GM12878 (cell line): Measurements from ENCODE around the gene CNMD. TPM values are rescaled to one million over a fixed set of nuclear protein-coding genes. Genes with fewer than 3 reads are reported as not detected.

ENCODE experiments used
- ATAC-seq: fragments of 200-7000 bp; cut with Tn5 transposase; 3 replicates; pipeline ENCODE4 v1.9.1; 2020; ENCODE audit warnings: mild to moderate bottlenecking, moderate library complexity
- BruUV-seq: library from RNA; stranded (reverse); fragments of 400-500 nt; replicated peaks from 2 replicates; lab custom pipeline; 2021; lab: Mats Ljungman, UMichigan
- CTCF ChIA-PET: fragments of 300-600 bp; sonication (Branson Sonifier 250); formaldehyde crosslinking; extraction: SDS; loops from one replicate; lab custom pipeline; 2021; ENCODE audit warnings: inconsistent platforms; lab: Yijun Ruan, JAX
- POLR2A ChIA-PET: fragments of 350-600 bp; formaldehyde crosslinking; extraction: SDS; loops from one replicate; lab custom pipeline; 2021; ENCODE audit warnings: inconsistent platforms; lab: Charles Lee
- RAD21 ChIA-PET: fragments of 300-600 bp; sonication (Branson Sonifier 250); formaldehyde crosslinking; loops from one replicate; lab custom pipeline; 2023; ENCODE audit warnings: antibody characterized with exemption; ENCODE audit not compliant: unreplicated experiment; lab: Charles Lee
- SMC1A ChIA-PET: fragments of 300-600 bp; sonication (Branson Sonifier 250); formaldehyde crosslinking; loops from one replicate; lab custom pipeline; 2023; ENCODE audit not compliant: unreplicated experiment, uncharacterized antibody; lab: Charles Lee
- DNase-seq: peaks from one replicate; pipeline ENCODE4 v3.0.0-alpha.2; 2011; ENCODE audit warnings: low read depth, low spot score
- FAIRE-seq: peaks from 3 replicates; lab custom pipeline; 2011; peaks lifted over from hg19 to GRCh38; lab: Jason Lieb, UNC
- H2AFZ ChIP-seq: 2 replicates; pipeline ENCODE4 v1.6.0; 2011; ENCODE audit warnings: low read depth, low read length, control low read depth; ENCODE audit not compliant: control insufficient read depth
- H3K27ac ChIP-seq: 2 replicates; pipeline ENCODE4 v1.5.1; 2011; ENCODE audit warnings: control low read depth; ENCODE audit not compliant: control insufficient read depth, insufficient read depth
- H3K27me3 ChIP-seq, 2 experiments: replicated peaks in 1 of 2; 2 replicates each; pipeline versions ENCODE4 v1.6.0 to v1.6.1; 2011; ENCODE audit warnings: low read length in 1 of 2; ENCODE audit not compliant: control insufficient read depth in 2 of 2, insufficient read depth in 2 of 2
- H3K36me3 ChIP-seq, 2 experiments: 2 replicates each; pipeline ENCODE4 v1.5.1; 2011; ENCODE audit warnings: low read length in 1 of 2; ENCODE audit not compliant: control insufficient read depth in 2 of 2, insufficient read depth in 2 of 2
- H3K4me1 ChIP-seq: 2 replicates; pipeline ENCODE4 v1.6.1; 2011; ENCODE audit warnings: mild to moderate bottlenecking, low read length, moderate library complexity, mixed read lengths; ENCODE audit not compliant: control insufficient read depth, insufficient read depth
- H3K4me2 ChIP-seq: 2 replicates; pipeline ENCODE4 v1.6.0; 2011; ENCODE audit warnings: control low read depth; ENCODE audit not compliant: control insufficient read depth, insufficient read depth
- H3K4me3 ChIP-seq: fragments of 200-600 bp; sonication (generic); 2 replicates; pipeline ENCODE4 v1.5.1; 2016
- H3K79me2 ChIP-seq: 2 replicates; pipeline ENCODE4 v1.6.0; 2011; ENCODE audit warnings: low read length; ENCODE audit not compliant: control insufficient read depth, insufficient read depth
- H3K9ac ChIP-seq: 2 replicates; pipeline ENCODE4 v1.8.0; 2011; ENCODE audit warnings: low read length, control low read depth, mixed read lengths; ENCODE audit not compliant: control insufficient read depth, insufficient read depth
- H3K9me3 ChIP-seq: replicated peaks from 3 replicates; pipeline ENCODE4 v1.5.1; 2011; ENCODE audit warnings: mild to moderate bottlenecking, low read length; ENCODE audit not compliant: control insufficient read depth, insufficient read depth
- H4K20me1 ChIP-seq: 2 replicates; pipeline ENCODE4 v1.6.0; 2011; ENCODE audit not compliant: control insufficient read depth, insufficient read depth
- BCLAF1 ChIP-seq: fragments of 450-650 bp; IDR thresholded peaks from 2 replicates; pipeline ENCODE4 v1.6.1; 2017; ENCODE audit warnings: antibody characterized with exemption, mild to moderate bottlenecking, moderate library complexity
- BHLHE40 ChIP-seq, 2 experiments: fragments of 450-650 bp in 1 of 2; IDR thresholded peaks; 2 replicates each; pipeline ENCODE4 v1.6.1; 2011 to 2017; ENCODE audit warnings: low read depth in 2 of 2, borderline replicate concordance in 1 of 2, improper control_type of control experiment in 1 of 2, low read length in 1 of 2, mild to moderate bottlenecking in 1 of 2
- EED ChIP-seq: sonication (generic); IDR thresholded peaks from 2 replicates; pipeline ENCODE4 v1.6.1; 2016; ENCODE audit warnings: antibody characterized with exemption, low read depth
- EGR1 ChIP-seq, 2 experiments: IDR thresholded peaks; 1 replicate in 1 of 2; 2 replicates in 1 of 2; pipeline ENCODE4 v1.6.1; 2011 to 2012; ENCODE audit warnings: low read depth in 2 of 2, low read length in 2 of 2, borderline replicate concordance in 1 of 2, mild to moderate bottlenecking in 1 of 2, moderate library complexity in 1 of 2
- MEF2B ChIP-seq: fragments of 450-650 bp; IDR thresholded peaks from 2 replicates; pipeline ENCODE4 v1.6.1; 2018; ENCODE audit warnings: mild to moderate bottlenecking, moderate library complexity; ENCODE audit not compliant: partially characterized antibody, poor library complexity, severe bottlenecking
- NFYB ChIP-seq: IDR thresholded peaks from 2 replicates; pipeline ENCODE4 v1.6.1; 2011; ENCODE audit warnings: low read depth, mild to moderate bottlenecking, low read length, improper control_type of control experiment, moderate library complexity; ENCODE audit not compliant: insufficient read depth
- PRDM15 ChIP-seq: fragments of 450-650 bp; formaldehyde crosslinking; IDR thresholded peaks from 2 replicates; pipeline ENCODE4 v1.4.0; 2020; ENCODE audit warnings: mild to moderate bottlenecking, moderate library complexity
- SUZ12 ChIP-seq: fragments of 200-600 bp; sonication (generic); IDR thresholded peaks from one replicate; pipeline ENCODE4 v1.6.1; 2018; ENCODE audit warnings: antibody characterized with exemption, mild to moderate bottlenecking; ENCODE audit not compliant: unreplicated experiment
- YY1 ChIP-seq: IDR thresholded peaks from 2 replicates; pipeline ENCODE4 v1.6.1; 2011; ENCODE audit warnings: low read depth, mild to moderate bottlenecking, low read length
- WGBS: methylation state at CpG from one replicate; pipeline ENCODE4 v1.1.6; 2016; ENCODE audit warnings: low lambda C conversion rate; ENCODE audit not compliant: insufficient replicate concordance, insufficient coverage; ENCODE audit errors: missing lambda C conversion rate; 5-methylcytosine and 5-hydroxymethylcytosine counted together
- in situ Hi-C: fragments of 300-500 bp; cut with MboI; formaldehyde crosslinking; loops from 9 replicates; pipeline ENCODE4 v1.14.3; 2018; ENCODE audit warnings: mixed read lengths
- intact Hi-C: fragments of 100-400 bp; cut with micrococcal nuclease; formaldehyde crosslinking; loops from one replicate; pipeline ENCODE4 v1.14.2; 2022; ENCODE audit not compliant: unreplicated experiment
- polyA plus RNA-seq, 11 experiments: library from polyadenylated mRNA; depleted of rRNA in 4 of 11; unstranded in 6 of 11; stranded (reverse) in 5 of 11; fragments of >200 nt; fragmentation: Nextera tagmentation in 4 of 11; fragmentation: Illumina TruSeq in 1 of 11; extraction: Ambion mirVana in 4 of 11; extraction: Trizol in 1 of 11; gene quantifications; 1 replicate in 1 of 11; 2 replicates in 10 of 11; pipeline versions ENCODE4 v1.2.1 to v1.2.3, GENCODE V29; 2011 to 2016; ENCODE audit warnings: inconsistent platforms in 2 of 11, missing spikeins in 2 of 11, low read depth in 1 of 11
- total RNA-seq, 4 experiments: library from RNA; depleted of rRNA in 3 of 4; stranded (reverse); fragments of >200 nt in 3 of 4; fragmentation: Illumina TruSeq in 1 of 4; extraction: Trizol in 1 of 4; gene quantifications; 2 replicates each; pipeline versions ENCODE4 v1.2.1 to v1.2.3, GENCODE V29; 2013 to 2021
- TF ChIP-seq, protein P1 (sequence below): fragments of 150-350 bp; IDR thresholded peaks from 2 replicates; pipeline ENCODE4 v1.6.1; 2016; ENCODE audit warnings: low read depth, low read length

CNMD gene
- total and polyA plus RNA-seq, 10 of the 15 experiments (the other 5 are each of a cell fraction or from before 2014, with no cell fraction given) = 0.31 to 1.6 (median 0.73) TPM

DNA sequence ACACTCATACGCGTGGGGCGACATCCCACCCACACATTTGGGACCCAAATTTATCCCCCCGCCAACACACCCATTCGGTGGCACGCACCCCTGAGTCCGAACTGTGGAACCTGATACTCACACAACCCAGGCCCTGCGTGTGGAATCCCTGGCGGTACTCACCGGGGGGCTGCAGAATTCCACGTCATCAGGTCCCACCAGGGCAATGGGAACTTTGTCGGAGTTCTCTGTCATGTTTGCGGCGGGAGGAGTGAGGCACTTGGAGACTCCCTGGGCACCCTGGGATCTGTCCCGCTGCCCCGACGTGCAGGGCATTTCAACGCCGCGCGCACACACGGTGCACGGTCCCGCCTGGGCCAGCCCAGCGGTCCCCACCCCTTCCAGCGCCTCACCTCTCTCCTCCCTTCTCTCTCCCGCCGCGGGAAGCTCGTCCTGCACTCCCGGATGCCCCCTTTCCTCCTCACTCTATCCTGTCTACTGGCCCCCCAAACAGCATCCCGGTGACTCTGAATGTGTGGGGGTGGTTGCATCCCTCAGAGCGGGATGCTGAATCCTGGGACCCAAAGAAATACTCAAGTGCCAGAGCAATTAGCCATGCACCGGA, at the start of gene CNMD (continued):
- no peak for TF ChIP-seq BCLAF1
- no peak for TF ChIP-seq YY1

- no peaks in the 10 kb centered on the region for H3K36me3 ChIP-seq
- SMC1A ChIA-PET = interaction anchor here (0.7 to 1.6 kb wide), 6 partner anchors 8 to 123 kb away, joined by 3 to 4 read pairs (median 4); no protein-coding TSS in a partner anchor
- WGBS = 5% methylated on average over 4 of the region's 4 CpGs
- FAIRE-seq (no peak), ATAC-seq (no peak), DNase-seq (no peak)
- peaks cover 0 to 11% of the 10 kb centered on the region in 2 experiments; a peak in 1 of 4 replicates for H3K27me3 ChIP-seq
- H3K9ac ChIP-seq = no peak overlapping the region
- H4K20me1 ChIP-seq = no peaks in the 10 kb centered on the region
- intact Hi-C loops (no loop called here), in situ Hi-C loops (no loop called here)
- BruUV-seq = no TSS peak
- POLR2A ChIA-PET = interaction anchor here (0.6 kb wide), 1 partner anchor 20 kb away, joined by 3 read pairs; no protein-coding TSS in a partner anchor
- H3K79me2 ChIP-seq = no peaks in the 10 kb centered on the region
- no peak overlapping the region for H2AFZ ChIP-seq
- H3K4me2 ChIP-seq = no peak overlapping the region
- RAD21 ChIA-PET = interaction anchor here (1.2 to 3.8 kb wide), 2 partner anchors 8 to 21 kb away, joined by 4 to 13 read pairs; no protein-coding TSS in a partner anchor
- no peak overlapping the region for H3K27ac ChIP-seq
- H3K4me1 ChIP-seq = no peaks in the 10 kb centered on the region
- CTCF ChIA-PET = interaction anchor here (2.5 kb wide), 1 partner anchor 21 kb away, joined by 7 read pairs; no protein-coding TSS in a partner anchor
- no peak overlapping the region for H3K4me3 ChIP-seq
- no peaks in the 10 kb centered on the region for H3K9me3 ChIP-seq
- no peak for TF ChIP-seq EED
- TF ChIP-seq SUZ12 = no peak
- TF ChIP-seq, protein P1, sequence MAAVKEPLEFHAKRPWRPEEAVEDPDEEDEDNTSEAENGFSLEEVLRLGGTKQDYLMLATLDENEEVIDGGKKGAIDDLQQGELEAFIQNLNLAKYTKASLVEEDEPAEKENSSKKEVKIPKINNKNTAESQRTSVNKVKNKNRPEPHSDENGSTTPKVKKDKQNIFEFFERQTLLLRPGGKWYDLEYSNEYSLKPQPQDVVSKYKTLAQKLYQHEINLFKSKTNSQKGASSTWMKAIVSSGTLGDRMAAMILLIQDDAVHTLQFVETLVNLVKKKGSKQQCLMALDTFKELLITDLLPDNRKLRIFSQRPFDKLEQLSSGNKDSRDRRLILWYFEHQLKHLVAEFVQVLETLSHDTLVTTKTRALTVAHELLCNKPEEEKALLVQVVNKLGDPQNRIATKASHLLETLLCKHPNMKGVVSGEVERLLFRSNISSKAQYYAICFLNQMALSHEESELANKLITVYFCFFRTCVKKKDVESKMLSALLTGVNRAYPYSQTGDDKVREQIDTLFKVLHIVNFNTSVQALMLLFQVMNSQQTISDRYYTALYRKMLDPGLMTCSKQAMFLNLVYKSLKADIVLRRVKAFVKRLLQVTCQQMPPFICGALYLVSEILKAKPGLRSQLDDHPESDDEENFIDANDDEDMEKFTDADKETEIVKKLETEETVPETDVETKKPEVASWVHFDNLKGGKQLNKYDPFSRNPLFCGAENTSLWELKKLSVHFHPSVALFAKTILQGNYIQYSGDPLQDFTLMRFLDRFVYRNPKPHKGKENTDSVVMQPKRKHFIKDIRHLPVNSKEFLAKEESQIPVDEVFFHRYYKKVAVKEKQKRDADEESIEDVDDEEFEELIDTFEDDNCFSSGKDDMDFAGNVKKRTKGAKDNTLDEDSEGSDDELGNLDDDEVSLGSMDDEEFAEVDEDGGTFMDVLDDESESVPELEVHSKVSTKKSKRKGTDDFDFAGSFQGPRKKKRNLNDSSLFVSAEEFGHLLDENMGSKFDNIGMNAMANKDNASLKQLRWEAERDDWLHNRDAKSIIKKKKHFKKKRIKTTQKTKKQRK = no peak
- TF ChIP-seq BHLHE40 (IDR thresholded peaks at IDR 0.05; ENCODE audit: borderline replicate concordance in 1 of 2, low read depth in 2 of 2, low read length in 1 of 2) = no peak
- TF ChIP-seq PRDM15 (CRISPR knock-in tag) = no peak
- no peak for TF ChIP-seq EGR1 (IDR thresholded peaks at IDR 0.05; ENCODE audit: borderline replicate concordance in 1 of 2, low read depth in 2 of 2, low read length in 2 of 2)
- TF ChIP-seq MEF2B = no peak
- no peak for TF ChIP-seq NFYB
Measured at GRCh38 chr13:52788011-52788410, 48.4 kb upstream of the CNMD start.
